Prostate gland (tissue), 2 donors: ENCODE measurements around the gene SPRYD7.

Experiments
- POLR2A ChIP-seq: fragments of 450-650 bp; IDR thresholded peaks from one replicate; pipeline ENCODE4 v1.6.1; 2016; ENCODE audit warnings: antibody characterized with exemption, mild to moderate bottlenecking
- TF ChIP-seq, protein P1 (sequence below), 4 experiments: fragments of 200-600 bp in 2 of 4; fragments of 450-650 bp in 2 of 4; sonication (generic) in 2 of 4; IDR thresholded peaks; 1 replicate in 3 of 4; 2 replicates in 1 of 4; pipeline ENCODE4 v1.5.1; 2016 to 2019; ENCODE audit warnings: antibody characterized with exemption in 4 of 4, mild to moderate bottlenecking in 2 of 4, moderate library complexity in 2 of 4

DNA sequence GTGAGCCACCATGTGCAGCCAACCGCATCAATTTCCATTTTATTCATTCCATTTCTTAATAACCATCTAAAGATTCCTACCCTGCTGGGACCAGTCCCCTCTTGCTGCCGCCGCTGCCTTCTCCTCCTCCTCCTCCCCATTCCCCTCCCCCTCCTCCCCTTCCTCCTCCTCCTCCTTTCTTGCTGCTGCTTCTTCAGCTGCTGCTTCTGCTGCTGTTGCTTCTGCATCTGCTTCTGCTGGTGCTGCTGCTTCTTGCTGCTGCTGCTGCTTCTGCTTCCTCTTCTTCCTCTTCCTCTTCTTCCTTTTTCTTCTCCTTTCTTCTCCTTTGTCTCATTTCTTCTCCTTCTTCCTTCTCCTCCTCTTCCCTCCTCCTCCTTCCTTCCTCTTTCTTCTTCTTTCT is 20.0 kb upstream of the SPRYD7 start:
- TF ChIP-seq, protein P1, sequence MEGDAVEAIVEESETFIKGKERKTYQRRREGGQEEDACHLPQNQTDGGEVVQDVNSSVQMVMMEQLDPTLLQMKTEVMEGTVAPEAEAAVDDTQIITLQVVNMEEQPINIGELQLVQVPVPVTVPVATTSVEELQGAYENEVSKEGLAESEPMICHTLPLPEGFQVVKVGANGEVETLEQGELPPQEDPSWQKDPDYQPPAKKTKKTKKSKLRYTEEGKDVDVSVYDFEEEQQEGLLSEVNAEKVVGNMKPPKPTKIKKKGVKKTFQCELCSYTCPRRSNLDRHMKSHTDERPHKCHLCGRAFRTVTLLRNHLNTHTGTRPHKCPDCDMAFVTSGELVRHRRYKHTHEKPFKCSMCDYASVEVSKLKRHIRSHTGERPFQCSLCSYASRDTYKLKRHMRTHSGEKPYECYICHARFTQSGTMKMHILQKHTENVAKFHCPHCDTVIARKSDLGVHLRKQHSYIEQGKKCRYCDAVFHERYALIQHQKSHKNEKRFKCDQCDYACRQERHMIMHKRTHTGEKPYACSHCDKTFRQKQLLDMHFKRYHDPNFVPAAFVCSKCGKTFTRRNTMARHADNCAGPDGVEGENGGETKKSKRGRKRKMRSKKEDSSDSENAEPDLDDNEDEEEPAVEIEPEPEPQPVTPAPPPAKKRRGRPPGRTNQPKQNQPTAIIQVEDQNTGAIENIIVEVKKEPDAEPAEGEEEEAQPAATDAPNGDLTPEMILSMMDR (IDR thresholded peaks at IDR 0.05), result no peak
- no peak for TF ChIP-seq POLR2A
